GM18517 (cell line): ENCODE measurements around the gene FMO1.
"Not testable (repeated sequence)": the region's sequence is repeated elsewhere in the genome, so short reads cannot be mapped to it uniquely, and the experiment has no call there.

ENCODE experiments used
- ATAC-seq: cut with Tn5 transposase; IDR thresholded peaks from one replicate; pipeline ENCODE4 v1.9.1; 2021; ENCODE audit warnings: mild to moderate bottlenecking, moderate library complexity; ENCODE audit not compliant: unreplicated experiment

The FMO1 gene

DNA sequence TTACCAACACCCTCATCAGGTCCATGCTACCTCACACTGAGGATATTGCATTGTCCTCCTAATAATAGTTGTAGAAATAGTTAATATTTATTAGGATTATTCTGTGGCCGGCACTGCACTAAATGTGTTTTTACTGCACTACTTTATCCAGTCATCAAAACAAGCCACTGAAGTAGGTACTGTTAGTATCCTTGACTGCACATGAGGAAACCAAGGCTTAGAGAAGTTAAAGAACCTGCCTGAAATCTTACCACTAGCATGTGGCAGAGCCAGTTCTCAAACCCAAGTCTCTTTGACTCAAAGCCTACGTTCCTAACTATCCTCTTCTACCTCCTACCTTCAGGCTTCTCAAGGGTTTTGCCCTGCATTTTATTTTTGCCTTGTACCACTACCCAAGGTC, 30.9 kb downstream of the FMO1 start:
- ATAC-seq: no peak

GRCh38 chr1:171279678-171280077, 31.4 kb downstream of the FMO1 start:
- no peak for ATAC-seq

DNA sequence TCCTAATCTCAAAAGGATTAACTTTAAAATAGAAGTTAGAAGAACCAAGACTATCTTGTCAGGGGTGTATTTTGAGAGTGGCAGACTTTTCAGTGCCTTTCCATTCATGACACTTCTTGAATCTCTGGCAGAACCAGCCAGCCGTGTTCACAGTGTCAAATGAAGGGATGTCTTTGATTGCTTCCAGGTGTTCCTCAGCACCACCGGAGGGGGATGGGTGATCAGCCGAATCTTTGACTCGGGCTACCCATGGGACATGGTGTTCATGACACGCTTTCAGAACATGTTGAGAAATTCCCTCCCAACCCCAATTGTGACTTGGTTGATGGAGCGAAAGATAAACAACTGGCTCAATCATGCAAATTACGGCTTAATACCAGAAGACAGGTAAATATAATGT, 32.3 kb downstream of the FMO1 start:
- ATAC-seq: no peak

- ATAC-seq: no peak
Observed at GRCh38 chr1:171286032-171286705, 37.9 kb downstream of the FMO1 start.

- no peak for ATAC-seq
Observed at GRCh38 chr1:171290621-171291020, 42.3 kb downstream of the FMO1 start.

GRCh38 chr1:171292799-171293198, 44.5 kb downstream of the FMO1 start:
- ATAC-seq: no peak

DNA sequence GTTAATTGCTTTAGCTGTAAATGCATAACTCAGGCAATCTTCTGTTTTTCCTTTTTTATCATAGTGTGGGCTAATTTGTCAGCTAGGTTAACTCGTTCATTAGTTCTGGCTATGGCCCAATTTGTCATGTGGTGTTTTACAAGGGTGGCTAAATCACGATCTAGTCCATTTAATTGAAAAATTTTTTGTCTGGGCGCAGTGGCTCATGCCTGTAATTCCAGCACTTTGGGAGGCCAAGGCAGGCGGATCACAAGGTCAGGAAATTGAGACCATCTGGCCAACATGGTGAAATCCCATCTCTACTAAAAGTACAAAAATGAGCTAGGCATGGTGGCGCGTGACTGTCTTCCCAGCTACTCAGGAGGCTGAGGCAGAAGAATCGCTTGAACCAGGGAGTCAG, 47.1 kb downstream of the FMO1 start:
- not testable (repeated sequence) for ATAC-seq

DNA sequence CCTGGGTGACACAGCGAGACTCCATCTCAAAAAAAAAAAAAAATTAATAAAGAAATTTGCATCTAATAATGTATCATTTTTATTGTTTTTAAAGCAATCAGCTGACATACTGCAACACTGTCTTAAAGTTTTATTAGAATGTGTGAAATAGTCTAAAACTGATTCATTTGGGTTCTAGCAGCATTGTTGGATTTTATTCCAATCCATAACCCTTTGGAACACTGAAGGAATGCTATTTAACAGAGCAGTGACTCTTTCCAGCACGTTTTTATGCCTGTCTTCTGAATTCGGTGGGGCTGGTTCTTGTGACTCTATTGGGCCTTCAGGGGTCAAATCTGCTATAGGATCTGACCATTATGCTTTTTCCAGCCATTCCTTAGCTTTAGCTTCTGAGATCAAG, 47.5 kb downstream of the FMO1 start:
- ATAC-seq: no peak

- no peak for ATAC-seq
Observed at GRCh38 chr1:171296897-171297296, 48.6 kb downstream of the FMO1 start.

GRCh38 chr1:171298696-171299095, 50.4 kb downstream of the FMO1 start:
- ATAC-seq: no peak

DNA sequence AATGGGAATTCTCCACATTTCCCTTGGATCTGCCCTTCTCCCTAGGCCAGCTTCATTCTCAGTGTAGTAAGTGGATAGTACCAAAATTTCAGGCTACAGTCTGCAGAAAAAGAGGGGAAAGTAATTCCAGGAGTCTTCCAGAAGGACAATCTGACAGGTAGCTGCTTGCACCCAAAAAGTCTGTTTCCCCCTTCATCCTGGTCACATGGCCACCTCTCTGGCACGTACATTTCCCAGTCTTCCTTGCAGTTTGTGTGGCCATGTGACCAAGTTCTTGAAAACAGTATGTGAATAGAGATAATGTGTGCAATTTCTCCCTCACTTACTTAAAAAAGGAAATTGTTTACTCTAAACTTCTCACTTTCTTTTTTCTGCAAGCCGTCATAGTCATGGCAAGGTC, 51.0 kb downstream of the FMO1 start:
- ATAC-seq: no peak

- ATAC-seq: no peak
Observed at GRCh38 chr1:171300401-171300800, 52.1 kb downstream of the FMO1 start.

GRCh38 chr1:171310661-171311087, 62.4 kb downstream of the FMO1 start:
- ATAC-seq: no peak

GRCh38 chr1:171311771-171312558, 63.7 kb downstream of the FMO1 start:
- ATAC-seq: no peak

DNA sequence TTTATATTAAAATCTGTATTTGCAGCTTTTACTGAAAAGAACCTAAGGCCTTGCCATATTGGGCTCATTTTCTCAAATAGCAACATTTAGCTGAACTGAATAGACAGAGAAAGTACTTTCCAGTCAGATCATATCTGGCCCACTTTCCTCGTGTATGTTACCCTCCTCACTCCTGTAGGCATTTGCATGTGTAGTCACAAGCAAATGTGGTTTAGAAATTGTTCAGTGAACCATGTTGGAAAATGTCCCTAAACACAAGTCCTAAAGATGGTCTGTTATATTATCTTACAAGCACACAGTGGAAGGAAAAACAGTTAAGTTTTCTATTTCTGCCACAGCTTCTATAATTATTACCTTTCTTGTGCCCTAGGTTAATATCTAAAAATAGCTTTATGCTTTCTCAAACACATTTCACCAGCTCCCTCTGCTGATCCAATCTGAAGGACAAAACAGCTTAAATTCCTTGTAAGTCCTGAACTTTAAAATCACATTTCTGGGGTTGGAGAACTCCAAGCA, 65.1 kb downstream of the FMO1 start:
- ATAC-seq: peak; percentile 52

GRCh38 chr1:171313835-171314320, 65.6 kb downstream of the FMO1 start, which contains the start of gene FMO4:
TSS of gene FMO4 (plus strand) at chr1:171314183. CDS start at chr1:171319826, 5,643 bp downstream.
- ATAC-seq: peak; percentile 100

- no peak for ATAC-seq
Observed at GRCh38 chr1:171329251-171329650, 81.0 kb downstream of the FMO1 start.

- ATAC-seq: no peak
Observed at GRCh38 chr1:171334024-171334640, 85.8 kb downstream of the FMO1 start.
